Measurements from ENCODE around the gene MGMT. TPM values are rescaled to one million over a fixed set of nuclear protein-coding genes. Genes with fewer than 3 reads are reported as not detected.

MGMT gene
- polyA plus RNA-seq, 2 donors: 8.6 to 13.0 TPM

DNA sequence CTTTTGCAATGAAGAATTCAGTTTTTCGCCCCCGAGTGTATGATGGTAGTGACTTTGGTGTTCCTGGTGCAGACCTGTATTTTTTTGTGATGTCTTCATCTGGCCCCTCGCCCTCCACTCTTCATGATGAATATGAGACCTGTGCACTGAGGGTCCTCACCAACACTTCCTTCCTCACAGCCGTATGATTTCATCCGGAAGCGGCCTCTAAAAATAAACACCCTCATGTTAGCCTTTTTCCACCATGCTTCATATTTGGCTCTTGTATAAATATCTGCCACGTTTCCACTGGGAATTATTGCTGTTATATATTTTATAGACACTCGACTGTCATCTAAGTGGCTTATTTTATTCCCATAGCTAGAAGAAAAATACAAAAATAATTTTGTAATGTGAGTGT, 160.4 kb downstream of the MGMT start:
- 65% methylated on average over 8 of the region's 8 CpGs for WGBS, 2 donors
- H3K4me3 ChIP-seq (ENCODE audit: low read depth in 1 of 2, low read length in 2 of 2): no peak overlapping the region
- H3K27me3 ChIP-seq (ENCODE audit: control insufficient read depth in 1 of 2, insufficient read depth in 2 of 2, low read length in 2 of 2): no peaks in the 10 kb centered on the region
- H3K36me3 ChIP-seq (ENCODE audit: control insufficient read depth in 2 of 2, insufficient read depth in 2 of 2, low read length in 1 of 2): no peaks in the 10 kb centered on the region
- H3K4me1 ChIP-seq (ENCODE audit: control insufficient read depth in 2 of 2, insufficient read depth in 2 of 2, low read length in 1 of 2): no peaks in the 10 kb centered on the region
- H3K9me3 ChIP-seq (ENCODE audit: control insufficient read depth in 2 of 2, insufficient read depth in 1 of 2, low read depth in 1 of 2, low read length in 1 of 2): peaks cover 0 to 5% of the 10 kb centered on the region in 2 donors
- no peak overlapping the region for H3K27ac ChIP-seq (ENCODE audit: low read depth in 2 of 2, low read length in 1 of 2)

DNA sequence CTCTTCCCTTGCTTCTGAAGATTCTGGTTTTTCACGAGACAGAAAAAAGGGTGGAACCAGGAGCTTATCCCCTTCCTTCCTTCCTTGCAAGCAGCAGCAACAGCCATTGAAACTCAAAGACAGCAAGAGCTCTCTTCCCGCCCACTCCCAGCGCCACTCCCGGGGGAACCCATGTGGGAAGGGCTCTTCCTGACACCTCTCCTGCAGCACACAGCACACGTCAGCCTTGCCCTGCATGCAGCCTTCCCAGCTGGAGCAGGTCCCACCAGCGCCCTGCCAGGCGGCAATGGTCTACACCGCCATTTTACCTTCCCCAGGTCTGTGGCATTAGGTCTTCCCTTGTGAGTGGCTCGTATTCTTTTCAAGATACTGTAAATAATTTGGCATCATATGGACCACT, 161.8 kb downstream of the MGMT start:
- H3K4me1 ChIP-seq (ENCODE audit: control insufficient read depth in 2 of 2, insufficient read depth in 2 of 2, low read length in 1 of 2): no peaks in the 10 kb centered on the region
- no peak overlapping the region for H3K4me3 ChIP-seq (ENCODE audit: low read depth in 1 of 2, low read length in 2 of 2)
- 87 to 89% methylated on average over 9 of the region's 9 CpGs for WGBS, 2 donors
- no peak overlapping the region for H3K27ac ChIP-seq (ENCODE audit: low read depth in 2 of 2, low read length in 1 of 2)
- H3K9me3 ChIP-seq (ENCODE audit: control insufficient read depth in 2 of 2, insufficient read depth in 1 of 2, low read depth in 1 of 2, low read length in 1 of 2): peaks cover 0 to 4% of the 10 kb centered on the region in 2 donors
- H3K27me3 ChIP-seq (ENCODE audit: control insufficient read depth in 1 of 2, insufficient read depth in 2 of 2, low read length in 2 of 2): no peaks in the 10 kb centered on the region
- H3K36me3 ChIP-seq (ENCODE audit: control insufficient read depth in 2 of 2, insufficient read depth in 2 of 2, low read length in 1 of 2): no peaks in the 10 kb centered on the region

DNA sequence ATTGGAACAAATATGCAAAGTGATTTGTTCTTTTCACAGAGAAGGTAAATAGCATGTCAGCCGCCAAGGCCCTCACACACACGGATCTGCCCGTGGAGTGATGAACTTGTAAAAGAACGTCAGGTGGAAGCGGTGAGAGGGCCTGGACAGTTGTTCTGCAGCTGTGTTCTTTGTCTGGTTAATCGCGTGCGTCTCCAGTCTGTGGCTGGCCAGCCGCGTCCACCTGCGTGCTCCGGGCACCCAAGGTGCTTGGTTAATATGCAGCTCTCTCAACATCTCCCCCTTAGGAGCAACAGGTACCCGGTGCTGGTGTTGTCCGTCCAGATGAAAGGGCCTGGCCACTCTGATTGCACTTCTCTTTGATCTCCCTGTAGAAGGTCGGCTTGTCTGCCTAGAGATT, 162.9 kb downstream of the MGMT start:
- H3K9me3 ChIP-seq (ENCODE audit: control insufficient read depth in 2 of 2, insufficient read depth in 1 of 2, low read depth in 1 of 2, low read length in 1 of 2): peaks cover 0 to 3% of the 10 kb centered on the region in 2 donors
- H3K27ac ChIP-seq (ENCODE audit: low read depth in 2 of 2, low read length in 1 of 2): no peak overlapping the region
- H3K27me3 ChIP-seq (ENCODE audit: control insufficient read depth in 1 of 2, insufficient read depth in 2 of 2, low read length in 2 of 2): no peaks in the 10 kb centered on the region
- H3K36me3 ChIP-seq (ENCODE audit: control insufficient read depth in 2 of 2, insufficient read depth in 2 of 2, low read length in 1 of 2): no peaks in the 10 kb centered on the region
- H3K4me3 ChIP-seq (ENCODE audit: low read depth in 1 of 2, low read length in 2 of 2): no peak overlapping the region
- H3K4me1 ChIP-seq (ENCODE audit: control insufficient read depth in 2 of 2, insufficient read depth in 2 of 2, low read length in 1 of 2): no peaks in the 10 kb centered on the region
- 93 to 97% methylated on average over 15 of the region's 15 CpGs for WGBS, 2 donors

DNA sequence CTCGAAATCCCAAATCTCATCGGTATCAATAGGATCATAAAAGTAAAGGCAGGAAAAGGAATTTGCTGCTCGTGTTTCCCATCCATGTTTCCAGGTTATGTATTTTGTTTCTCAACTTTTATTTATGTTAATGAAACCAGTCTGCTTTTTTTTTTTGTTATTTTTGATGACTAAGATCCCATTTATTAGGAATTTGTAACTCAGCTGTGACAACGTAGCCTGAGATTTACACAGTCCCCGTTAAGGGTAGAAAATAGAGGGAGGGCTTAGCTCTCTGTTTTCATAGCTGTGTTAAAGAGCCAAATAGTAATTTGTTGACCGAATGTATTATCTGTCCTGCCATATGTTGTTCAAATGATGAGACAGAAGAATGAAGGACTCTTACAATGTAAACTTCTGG, 164.0 kb downstream of the MGMT start:
- Histone ChIP-seq H3K27me3 (ENCODE audit: control insufficient read depth in 1 of 2, insufficient read depth in 2 of 2, low read length in 2 of 2) (no peaks in the 10 kb centered on the region), H3K4me3 (ENCODE audit: low read depth in 1 of 2, low read length in 2 of 2) (no peak overlapping the region), H3K36me3 (ENCODE audit: control insufficient read depth in 2 of 2, insufficient read depth in 2 of 2, low read length in 1 of 2) (no peaks in the 10 kb centered on the region), H3K9me3 (ENCODE audit: control insufficient read depth in 2 of 2, insufficient read depth in 1 of 2, low read depth in 1 of 2, low read length in 1 of 2) (peaks cover 2 to 3% of the 10 kb centered on the region in 2 donors), H3K4me1 (ENCODE audit: control insufficient read depth in 2 of 2, insufficient read depth in 2 of 2, low read length in 1 of 2) (no peaks in the 10 kb centered on the region), H3K27ac (ENCODE audit: low read depth in 2 of 2, low read length in 1 of 2) (no peak overlapping the region)
- WGBS, 2 donors: 75 to 81% methylated on average over 6 of the region's 6 CpGs

DNA sequence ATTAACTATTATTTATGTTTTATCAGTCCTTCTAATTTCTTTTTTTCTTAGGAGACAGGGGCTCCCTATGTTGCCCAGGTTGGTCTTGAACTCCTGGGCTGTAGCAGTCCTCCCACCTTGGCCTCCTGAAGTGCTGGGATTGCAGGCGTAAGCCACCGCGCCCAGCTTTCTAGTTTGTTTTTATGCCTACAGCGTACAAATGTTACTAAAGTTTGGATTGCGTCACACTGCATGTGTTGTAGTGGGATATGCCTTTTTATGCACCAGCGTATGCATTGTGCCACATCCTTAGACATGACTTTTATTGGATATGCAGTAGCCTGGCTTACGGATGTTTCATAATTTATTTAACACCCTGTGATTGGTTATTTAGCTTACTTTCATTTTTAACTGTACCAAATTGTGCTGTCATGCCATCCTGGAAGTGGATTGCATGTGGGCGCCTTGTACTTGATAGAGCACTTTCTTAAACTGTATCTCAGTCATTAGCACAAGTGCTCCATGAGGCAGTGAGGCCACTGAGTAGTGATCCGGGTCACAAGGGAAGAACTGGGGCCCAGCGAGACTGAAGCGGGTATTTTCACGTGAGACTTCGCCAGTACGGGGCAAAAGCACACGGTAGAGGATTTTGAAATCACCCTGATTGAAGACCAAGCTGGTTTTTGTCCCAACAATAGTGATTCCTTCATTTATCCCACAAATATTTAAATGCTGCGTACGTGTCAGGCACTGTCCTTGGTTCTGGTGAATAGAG, 165.0 kb downstream of the MGMT start:
- H3K36me3 ChIP-seq (ENCODE audit: control insufficient read depth in 2 of 2, insufficient read depth in 2 of 2, low read length in 1 of 2): no peaks in the 10 kb centered on the region
- no peak overlapping the region for H3K4me3 ChIP-seq (ENCODE audit: low read depth in 1 of 2, low read length in 2 of 2)
- H3K27me3 ChIP-seq (ENCODE audit: control insufficient read depth in 1 of 2, insufficient read depth in 2 of 2, low read length in 2 of 2): no peaks in the 10 kb centered on the region
- H3K9me3 ChIP-seq (ENCODE audit: control insufficient read depth in 2 of 2, insufficient read depth in 1 of 2, low read depth in 1 of 2, low read length in 1 of 2): peaks cover 2 to 3% of the 10 kb centered on the region in 2 donors
- no peaks in the 10 kb centered on the region for H3K4me1 ChIP-seq (ENCODE audit: control insufficient read depth in 2 of 2, insufficient read depth in 2 of 2, low read length in 1 of 2)
- no peak overlapping the region for H3K27ac ChIP-seq (ENCODE audit: low read depth in 2 of 2, low read length in 1 of 2)
- WGBS, 2 donors: 91% methylated on average over 17 of the region's 17 CpGs

DNA sequence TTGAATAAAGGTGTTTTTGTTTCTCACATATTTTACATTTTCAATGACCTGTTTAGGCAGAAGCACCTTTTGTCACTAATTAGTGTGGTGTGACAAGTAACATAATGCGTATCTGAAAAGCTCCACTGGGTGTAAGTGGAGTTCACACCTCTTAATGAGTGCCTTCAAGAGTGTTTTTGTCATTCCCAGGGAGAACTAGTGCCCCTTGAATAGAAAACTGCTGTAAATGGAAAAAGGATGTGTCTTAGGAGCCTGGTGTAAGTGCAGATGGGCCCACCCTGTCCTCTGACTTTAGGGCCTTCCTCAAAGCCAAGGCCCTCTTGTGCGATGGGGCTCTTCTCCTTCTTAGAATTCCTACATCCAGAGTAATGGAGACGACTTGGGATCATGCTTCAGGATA, 170.0 kb downstream of the MGMT start:
- no peaks in the 10 kb centered on the region for H3K4me1 ChIP-seq (ENCODE audit: control insufficient read depth in 2 of 2, insufficient read depth in 2 of 2, low read length in 1 of 2)
- no peaks in the 10 kb centered on the region for H3K27me3 ChIP-seq (ENCODE audit: control insufficient read depth in 1 of 2, insufficient read depth in 2 of 2, low read length in 2 of 2)
- peaks cover 0 to 2% of the 10 kb centered on the region in 2 donors for H3K9me3 ChIP-seq (ENCODE audit: control insufficient read depth in 2 of 2, insufficient read depth in 1 of 2, low read depth in 1 of 2, low read length in 1 of 2)
- no peak overlapping the region for H3K27ac ChIP-seq (ENCODE audit: low read depth in 2 of 2, low read length in 1 of 2)
- H3K4me3 ChIP-seq (ENCODE audit: low read depth in 1 of 2, low read length in 2 of 2): no peak overlapping the region
- 92 to 93% methylated on average over 3 of the region's 3 CpGs for WGBS, 2 donors
- H3K36me3 ChIP-seq (ENCODE audit: control insufficient read depth in 2 of 2, insufficient read depth in 2 of 2, low read length in 1 of 2): no peaks in the 10 kb centered on the region

DNA sequence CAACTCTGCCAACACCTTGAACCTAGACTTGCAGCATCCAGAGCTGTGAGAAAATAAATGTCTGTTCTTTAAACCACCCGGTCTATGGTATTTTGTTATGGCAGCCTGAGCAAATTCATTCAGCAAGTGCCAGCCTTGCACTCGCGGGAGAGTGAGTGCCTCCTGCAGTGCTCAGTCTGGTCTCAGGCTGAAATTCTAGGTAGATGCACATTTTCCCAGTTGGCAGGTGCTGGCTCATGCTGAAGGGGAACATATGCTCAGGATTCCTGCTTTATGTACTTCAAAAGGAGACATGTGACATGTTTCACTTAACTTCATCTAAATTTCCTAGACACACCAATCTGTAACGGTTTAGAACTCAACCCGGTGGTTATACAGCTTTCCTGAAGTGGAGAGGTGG, 170.8 kb downstream of the MGMT start:
- Histone ChIP-seq H3K36me3 (ENCODE audit: control insufficient read depth in 2 of 2, insufficient read depth in 2 of 2, low read length in 1 of 2) (no peaks in the 10 kb centered on the region), H3K4me3 (ENCODE audit: low read depth in 1 of 2, low read length in 2 of 2) (no peak overlapping the region), H3K27ac (ENCODE audit: low read depth in 2 of 2, low read length in 1 of 2) (no peak overlapping the region), H3K9me3 (ENCODE audit: control insufficient read depth in 2 of 2, insufficient read depth in 1 of 2, low read depth in 1 of 2, low read length in 1 of 2) (peaks cover 0 to 2% of the 10 kb centered on the region in 2 donors), H3K4me1 (ENCODE audit: control insufficient read depth in 2 of 2, insufficient read depth in 2 of 2, low read length in 1 of 2) (no peaks in the 10 kb centered on the region), H3K27me3 (ENCODE audit: control insufficient read depth in 1 of 2, insufficient read depth in 2 of 2, low read length in 2 of 2) (no peaks in the 10 kb centered on the region)
- 89 to 91% methylated on average over 5 of the region's 5 CpGs for WGBS, 2 donors

DNA sequence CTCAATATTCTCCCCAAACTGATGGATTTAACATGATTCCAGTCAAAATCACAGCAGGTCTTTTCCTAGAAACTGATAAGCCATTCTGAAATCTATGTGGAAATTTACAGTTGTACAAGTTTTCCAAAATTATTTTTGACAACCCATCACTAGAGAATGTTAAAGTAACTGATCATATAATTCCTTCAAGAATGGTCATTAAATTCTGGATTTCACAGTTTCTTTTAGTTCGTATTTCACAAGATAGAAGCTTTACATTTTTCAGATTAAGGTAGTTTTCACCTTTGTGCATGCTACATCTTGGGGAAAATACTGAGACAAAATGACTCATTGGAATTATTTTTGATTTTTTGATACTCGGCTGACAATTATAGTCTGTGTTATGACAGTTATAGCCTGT, 174.3 kb downstream of the MGMT start:
- no peaks in the 10 kb centered on the region for H3K36me3 ChIP-seq (ENCODE audit: control insufficient read depth in 2 of 2, insufficient read depth in 2 of 2, low read length in 1 of 2)
- no peak overlapping the region for H3K4me3 ChIP-seq (ENCODE audit: low read depth in 1 of 2, low read length in 2 of 2)
- H3K27me3 ChIP-seq (ENCODE audit: control insufficient read depth in 1 of 2, insufficient read depth in 2 of 2, low read length in 2 of 2): no peaks in the 10 kb centered on the region
- 93% methylated on average over 2 of the region's 2 CpGs for WGBS, 2 donors
- no peaks in the 10 kb centered on the region for H3K4me1 ChIP-seq (ENCODE audit: control insufficient read depth in 2 of 2, insufficient read depth in 2 of 2, low read length in 1 of 2)
- no peak overlapping the region for H3K27ac ChIP-seq (ENCODE audit: low read depth in 2 of 2, low read length in 1 of 2)
- no peaks in the 10 kb centered on the region for H3K9me3 ChIP-seq (ENCODE audit: control insufficient read depth in 2 of 2, insufficient read depth in 1 of 2, low read depth in 1 of 2, low read length in 1 of 2)

DNA sequence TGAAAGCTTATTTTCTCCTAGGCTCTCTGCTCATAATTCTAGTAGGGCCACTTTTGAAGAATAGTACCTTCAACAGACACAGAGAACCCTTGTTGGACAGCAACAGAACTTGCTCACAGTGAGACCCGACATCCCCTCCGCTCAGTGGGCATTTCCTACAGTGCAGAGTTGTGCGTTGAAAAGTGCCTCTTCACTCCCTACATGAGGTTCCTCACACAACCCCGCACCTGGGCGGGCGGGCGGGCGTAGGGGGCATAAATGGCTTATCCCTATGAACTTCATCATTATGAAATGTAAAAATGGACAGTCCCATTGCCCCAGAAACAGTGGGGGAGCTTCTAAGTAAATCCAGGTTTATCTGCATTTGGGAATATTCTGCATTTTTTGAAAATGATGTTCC, 174.9 kb downstream of the MGMT start:
- Histone ChIP-seq H3K27me3 (ENCODE audit: control insufficient read depth in 1 of 2, insufficient read depth in 2 of 2, low read length in 2 of 2) (no peaks in the 10 kb centered on the region), H3K4me1 (ENCODE audit: control insufficient read depth in 2 of 2, insufficient read depth in 2 of 2, low read length in 1 of 2) (no peaks in the 10 kb centered on the region), H3K4me3 (ENCODE audit: low read depth in 1 of 2, low read length in 2 of 2) (no peak overlapping the region), H3K36me3 (ENCODE audit: control insufficient read depth in 2 of 2, insufficient read depth in 2 of 2, low read length in 1 of 2) (no peaks in the 10 kb centered on the region), H3K9me3 (ENCODE audit: control insufficient read depth in 2 of 2, insufficient read depth in 1 of 2, low read depth in 1 of 2, low read length in 1 of 2) (no peaks in the 10 kb centered on the region), H3K27ac (ENCODE audit: low read depth in 2 of 2, low read length in 1 of 2) (no peak overlapping the region)
- 87 to 94% methylated on average over 8 of the region's 8 CpGs for WGBS, 2 donors

DNA sequence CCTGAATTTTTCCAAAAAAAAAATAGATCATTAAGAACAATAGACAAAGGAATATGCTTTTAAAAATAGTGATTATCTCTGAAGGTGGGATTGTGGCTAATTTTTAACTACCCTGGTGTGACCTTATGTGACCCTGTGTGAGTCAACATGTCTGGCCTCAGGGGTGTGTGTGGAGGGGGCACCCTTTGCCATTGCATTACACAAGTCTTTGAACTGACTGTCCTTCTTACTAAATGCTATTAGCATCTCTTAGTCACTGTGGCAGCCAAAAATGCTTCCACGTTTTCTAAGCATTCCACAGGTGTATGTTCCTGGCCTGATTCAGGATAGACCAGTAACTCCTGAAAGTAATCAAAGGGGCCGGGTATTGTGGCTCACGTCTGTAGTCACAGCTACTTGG, 175.4 kb downstream of the MGMT start:
- Histone ChIP-seq H3K27ac (ENCODE audit: low read depth in 2 of 2, low read length in 1 of 2) (no peak overlapping the region), H3K27me3 (ENCODE audit: control insufficient read depth in 1 of 2, insufficient read depth in 2 of 2, low read length in 2 of 2) (no peaks in the 10 kb centered on the region), H3K9me3 (ENCODE audit: control insufficient read depth in 2 of 2, insufficient read depth in 1 of 2, low read depth in 1 of 2, low read length in 1 of 2) (no peaks in the 10 kb centered on the region), H3K36me3 (ENCODE audit: control insufficient read depth in 2 of 2, insufficient read depth in 2 of 2, low read length in 1 of 2) (no peaks in the 10 kb centered on the region), H3K4me1 (ENCODE audit: control insufficient read depth in 2 of 2, insufficient read depth in 2 of 2, low read length in 1 of 2) (no peaks in the 10 kb centered on the region), H3K4me3 (ENCODE audit: low read depth in 1 of 2, low read length in 2 of 2) (no peak overlapping the region)
- 76 to 80% methylated on average over 3 of the region's 3 CpGs for WGBS, 2 donors

Data from esophagus (tissue), 2 donors.